GM18867 (cell line): ENCODE data around the gene PLEKHA1.

Source experiments
- ATAC-seq: cut with Tn5 transposase; IDR thresholded peaks from one replicate; pipeline ENCODE4 v1.9.1; 2021; ENCODE audit warnings: mild to moderate bottlenecking, moderate library complexity; ENCODE audit not compliant: unreplicated experiment

The PLEKHA1 gene

DNA sequence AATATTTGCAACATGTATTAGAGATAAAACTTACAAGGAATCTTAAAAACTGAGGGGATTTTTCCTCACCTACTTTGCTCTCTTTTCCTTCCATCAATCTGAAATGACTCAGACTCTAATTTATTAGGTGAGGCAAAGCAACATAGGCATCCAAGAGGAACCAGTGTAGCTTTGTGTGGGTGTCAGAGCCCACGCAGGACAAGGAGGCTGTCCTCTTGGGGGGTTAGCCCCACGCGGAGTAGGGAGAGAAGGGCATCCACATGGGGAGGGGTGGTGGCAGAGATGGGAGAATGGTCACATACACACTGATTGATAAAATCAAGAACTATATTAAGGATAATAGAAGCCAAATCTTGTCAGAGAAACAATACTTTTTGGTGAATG lies 46.1 kb downstream of the PLEKHA1 start:
- no peak for ATAC-seq

- no peak for ATAC-seq
Measured at GRCh38 chr10:122421054-122421625, 46.6 kb downstream of the PLEKHA1 start.

DNA sequence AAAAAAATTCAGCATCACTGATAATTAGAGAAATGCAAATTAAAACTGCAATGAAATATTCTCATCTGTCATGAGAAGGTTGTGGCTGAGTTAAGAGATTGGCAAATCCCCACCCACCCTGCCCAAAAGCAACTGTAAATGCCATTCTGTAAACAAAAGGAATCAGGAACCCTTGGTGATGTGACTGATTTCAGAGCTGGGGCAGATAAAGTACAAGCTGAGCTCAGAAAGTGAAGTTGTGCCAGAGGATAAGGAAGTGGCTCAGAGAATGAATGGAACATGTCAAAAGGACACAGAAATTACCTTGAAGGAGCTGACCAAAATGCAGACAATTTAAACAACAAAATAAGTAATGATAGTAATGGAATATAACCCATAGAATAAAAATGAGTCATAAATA lies 47.2 kb downstream of the PLEKHA1 start:
- ATAC-seq, result no peak

- no peak for ATAC-seq
Measured at GRCh38 chr10:122422266-122422989, 47.9 kb downstream of the PLEKHA1 start.

DNA sequence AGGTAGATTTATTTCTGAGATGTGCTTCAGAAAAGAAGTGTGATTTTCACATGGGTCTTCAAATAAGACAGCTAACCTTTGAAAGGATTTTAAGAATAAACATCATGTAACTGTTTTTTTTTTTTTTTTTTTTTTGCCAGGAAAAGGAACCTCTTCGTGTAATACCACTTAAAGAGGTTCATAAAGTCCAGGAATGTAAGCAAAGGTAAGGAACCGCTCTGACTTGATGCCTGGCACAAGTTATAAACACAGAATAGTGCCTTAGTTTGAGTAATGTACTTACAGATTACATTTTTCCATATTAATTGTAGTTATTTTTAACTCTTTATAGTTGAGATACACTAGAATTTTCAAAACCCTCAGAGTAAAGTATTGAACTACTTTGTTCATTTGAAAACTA lies 49.6 kb downstream of the PLEKHA1 start:
- ATAC-seq, result no peak

DNA sequence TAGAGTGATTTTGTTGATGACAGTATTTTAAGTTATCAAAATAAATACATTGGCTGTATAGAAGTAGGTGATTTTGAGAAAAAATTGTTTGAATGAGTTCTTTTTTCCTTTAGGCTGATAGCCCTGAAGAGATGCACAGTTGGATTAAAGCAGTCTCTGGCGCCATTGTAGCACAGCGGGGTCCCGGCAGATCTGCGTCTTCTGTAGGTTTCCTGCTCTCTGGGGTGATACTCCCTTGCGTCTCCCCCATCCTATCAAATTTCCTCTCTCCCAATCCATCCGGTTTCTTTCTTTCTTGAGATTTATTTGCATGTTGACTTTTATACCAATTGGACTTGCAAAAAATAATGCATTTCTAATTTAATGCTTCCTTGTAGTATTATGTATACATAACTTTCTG lies 52.3 kb downstream of the PLEKHA1 start:
- ATAC-seq, result no peak

- ATAC-seq, result no peak
Measured at GRCh38 chr10:122427280-122427679, 52.8 kb downstream of the PLEKHA1 start.

DNA sequence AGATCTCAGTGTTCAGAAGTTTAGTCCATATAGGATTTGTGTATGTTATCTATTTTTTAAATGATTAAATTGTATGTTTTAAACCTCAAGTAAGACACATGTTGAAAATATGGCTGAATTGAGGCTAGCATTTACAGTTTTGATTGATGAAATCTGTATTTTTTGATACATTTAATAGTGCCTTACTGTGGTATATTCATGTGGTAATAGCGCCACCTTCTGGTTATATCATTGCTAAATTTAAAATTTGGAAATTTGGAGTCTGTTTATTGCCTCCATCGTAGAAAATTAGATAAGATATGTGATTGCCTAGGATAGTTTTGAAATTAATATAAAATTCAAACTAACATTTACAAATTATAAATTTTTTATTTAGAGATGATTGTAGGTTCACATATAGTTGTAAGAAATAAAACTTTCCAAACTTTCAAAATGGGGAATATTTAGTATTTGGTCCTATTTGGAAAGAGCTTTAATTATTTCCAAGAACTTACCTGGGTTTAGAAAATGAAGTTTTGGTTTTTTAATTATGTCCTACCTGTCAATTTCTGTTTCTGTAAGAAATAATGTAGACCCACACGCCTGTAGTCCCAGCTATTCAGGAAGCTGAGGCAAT lies 60.8 kb downstream of the PLEKHA1 start:
- no peak for ATAC-seq

DNA sequence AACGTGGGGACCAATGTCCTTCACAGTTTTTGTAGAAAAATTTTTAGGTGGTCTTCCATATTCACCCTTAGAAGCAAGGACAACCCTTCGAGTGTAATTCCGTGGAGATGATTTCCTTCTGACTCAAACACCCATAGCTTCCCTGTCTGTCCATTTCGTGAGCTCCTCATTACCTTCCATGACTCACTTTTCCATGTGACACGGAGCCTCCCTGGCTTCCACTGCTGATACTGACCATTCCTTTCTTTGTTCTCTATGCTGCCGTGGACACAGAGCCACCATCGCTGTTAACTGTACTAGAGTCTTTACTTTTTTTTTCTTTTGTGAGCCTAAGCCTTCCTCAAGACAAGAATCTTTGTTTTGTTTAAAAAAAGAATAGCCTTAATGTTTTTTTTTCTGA lies 67.5 kb downstream of the PLEKHA1 start:
- ATAC-seq, result no peak

DNA sequence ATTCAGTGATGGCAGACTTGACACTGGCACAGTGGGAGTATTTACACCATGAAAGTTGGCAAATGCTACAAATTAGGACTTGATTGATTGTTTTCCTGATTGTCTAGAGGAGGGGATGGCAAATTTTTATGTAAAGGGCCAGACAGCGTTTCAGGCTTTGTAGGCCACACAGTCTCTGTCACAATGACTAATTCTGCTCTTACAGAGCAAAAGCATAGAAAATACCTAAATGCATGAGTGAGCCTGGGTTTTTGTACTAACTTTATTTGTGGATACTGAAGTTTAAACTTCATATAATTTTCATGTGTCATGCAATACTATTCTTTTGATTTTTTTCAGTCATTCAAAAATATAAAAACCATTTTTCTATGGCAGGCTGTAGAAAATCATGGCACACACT lies 71.0 kb downstream of the PLEKHA1 start:
- ATAC-seq, result no peak

GRCh38 chr10:122445904-122446303 lies 71.4 kb downstream of the PLEKHA1 start:
- ATAC-seq, result no peak

- no peak for ATAC-seq
Measured at GRCh38 chr10:122446668-122447423, 72.3 kb downstream of the PLEKHA1 start.

DNA sequence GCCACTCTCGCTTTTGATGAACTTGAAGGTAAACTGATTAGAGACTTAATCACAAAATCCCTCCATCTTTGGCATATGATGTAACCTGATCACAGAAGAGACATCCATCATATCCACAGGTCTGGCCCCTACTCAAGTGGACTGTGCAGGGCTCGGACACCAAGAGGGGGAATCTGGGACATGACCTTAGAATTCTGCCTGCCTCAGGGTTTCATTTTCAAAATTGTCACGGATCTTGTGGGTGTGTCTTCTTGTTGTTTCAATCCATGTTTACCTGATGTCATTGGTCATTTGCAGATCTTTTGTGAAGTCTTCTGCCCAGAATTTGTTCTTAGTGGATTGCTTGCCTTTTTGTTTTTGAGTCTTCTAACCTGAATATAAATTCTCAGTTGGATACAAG lies 74.1 kb downstream of the PLEKHA1 start:
- no peak for ATAC-seq

- no peak for ATAC-seq
Measured at GRCh38 chr10:122449153-122449552, 74.6 kb downstream of the PLEKHA1 start.

DNA sequence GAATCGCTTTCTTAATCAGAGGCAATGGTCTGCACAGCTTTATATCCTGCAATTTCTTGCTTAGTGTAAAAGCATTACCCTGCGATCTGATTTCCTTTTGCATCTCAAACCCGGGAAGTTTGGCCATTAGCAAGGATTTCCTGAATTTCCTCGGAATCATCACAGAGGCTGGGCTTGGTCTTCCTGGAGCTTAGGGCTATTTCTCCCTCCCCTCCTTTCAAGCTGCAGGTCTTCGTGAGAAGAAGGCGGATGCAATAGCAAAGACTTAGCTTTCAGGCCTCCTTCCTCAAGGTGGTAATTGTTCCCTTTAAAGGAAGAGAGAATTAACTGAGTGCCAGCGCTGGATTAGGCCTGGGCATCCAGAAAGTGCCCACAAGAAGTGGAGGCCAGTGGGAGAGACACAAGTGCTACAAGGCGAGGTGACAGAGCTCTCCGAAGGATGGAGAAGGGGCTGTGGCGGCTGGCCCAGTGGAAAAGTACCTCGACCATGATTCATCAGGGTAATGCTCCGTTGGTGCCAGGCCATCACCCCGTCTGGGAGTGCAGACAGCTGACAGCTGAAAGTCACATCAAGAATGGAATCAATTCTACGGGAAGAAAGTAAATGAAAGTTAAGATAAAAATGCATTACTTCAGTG lies 76.0 kb downstream of the PLEKHA1 start:
- ATAC-seq, result no peak

- no peak for ATAC-seq
Measured at GRCh38 chr10:122454071-122454470, 79.6 kb downstream of the PLEKHA1 start.

GRCh38 chr10:122454603-122455080 lies 80.1 kb downstream of the PLEKHA1 start, which contains the start of gene ARMS2:
Gene ARMS2 (plus strand): TSS chr10:122454653. CDS start chr10:122454728, 75 bp downstream.
- ATAC-seq, result no peak

DNA sequence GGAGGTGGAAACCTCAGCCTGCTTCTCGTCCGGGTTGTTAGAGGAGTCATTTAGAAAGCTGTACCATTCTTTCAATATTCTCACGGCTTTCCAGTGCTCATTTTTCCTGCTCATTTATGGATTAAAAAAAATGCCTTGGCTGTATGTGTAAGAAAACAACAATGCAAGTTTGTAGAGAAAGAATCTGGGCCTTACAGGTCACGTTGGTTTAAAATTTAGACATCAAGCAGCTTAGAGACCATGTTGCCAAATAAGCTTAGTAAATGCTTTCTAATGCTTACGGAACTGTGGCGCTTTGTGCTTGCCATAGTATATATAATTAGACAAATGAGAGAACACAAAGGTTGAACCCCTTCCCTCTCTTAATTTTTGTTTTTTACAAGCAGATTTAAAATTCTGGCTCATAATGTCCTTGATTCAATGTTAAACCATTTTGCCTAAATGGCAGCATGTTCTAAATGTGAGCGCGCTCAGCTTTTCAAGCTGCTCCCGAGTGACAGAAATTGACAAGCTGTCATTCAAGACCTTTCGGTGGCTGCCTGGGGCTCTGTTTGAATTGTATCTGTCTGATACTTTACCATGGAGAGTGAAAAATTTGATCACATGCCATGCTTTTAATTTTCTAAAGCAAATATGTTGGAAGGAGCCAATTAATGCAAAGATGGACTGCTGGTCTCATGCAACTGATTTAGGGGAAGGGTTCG lies 81.0 kb downstream of the PLEKHA1 start:
- no peak for ATAC-seq

- ATAC-seq, result no peak
Measured at GRCh38 chr10:122457934-122458333, 83.4 kb downstream of the PLEKHA1 start.

- ATAC-seq, result no peak
Measured at GRCh38 chr10:122458693-122459092, 84.2 kb downstream of the PLEKHA1 start.
